K562 (cell line): Measurements from ENCODE around the gene FADS1. TPM values are rescaled to one million over a fixed set of nuclear protein-coding genes. Genes with fewer than 3 reads are reported as not detected.

Experiments used
- ATAC-seq: fragments of 200-7000 bp; cut with Tn5 transposase; 3 replicates; pipeline ENCODE4 v1.9.1; 2020; ENCODE audit warnings: moderate library complexity
- BruUV-seq: library from RNA; stranded (reverse); fragments of 400-500 nt; replicated peaks from 2 replicates; lab custom pipeline; 2021; lab: Mats Ljungman, UMichigan
- CTCF ChIA-PET: fragments of 300-600 bp; formaldehyde crosslinking; extraction: SDS; loops from one replicate; lab custom pipeline; 2021; ENCODE audit warnings: low intra/inter-chr PET ratio; lab: Yijun Ruan, JAX
- POLR2A ChIA-PET: fragments of 300-600, 350-650 bp; sonication (Branson Sonifier 250); formaldehyde crosslinking; extraction: SDS; loops from one replicate; lab custom pipeline; 2021; ENCODE audit warnings: antibody characterized with exemption, inconsistent platforms; lab: Yijun Ruan, JAX
- DNase-seq, 4 experiments: peaks; one replicate each; pipeline versions ENCODE4 v3.0.0 to v3.0.0-alpha.2; 2011 to 2018; ENCODE audit warnings: low spot score in 3 of 4, mixed read lengths in 3 of 4; ENCODE audit errors: extremely low read depth in 1 of 4
- FAIRE-seq: peaks from 2 replicates; lab custom pipeline; 2011; peaks lifted over from hg19 to GRCh38; lab: Jason Lieb, UNC
- H2AFZ ChIP-seq: 2 replicates; pipeline ENCODE4 v1.6.0; 2011; ENCODE audit warnings: low read depth, low read length, control low read depth, inconsistent platforms
- H3K27ac ChIP-seq: fragments of 200-600 bp; 3 replicates; pipeline ENCODE4 v1.8.0; 2011; ENCODE audit warnings: low read depth, mild to moderate bottlenecking, control low read depth, inconsistent platforms, low read length, moderate library complexity, mixed read lengths; ENCODE audit errors: extremely low read depth
- H3K27me3 ChIP-seq, 2 experiments: fragments of 300-600 bp in 1 of 2; 2 replicates in 1 of 2; 3 replicates in 1 of 2; pipeline versions ENCODE4 v1.6.0 to v1.8.0; 2011; ENCODE audit warnings: inconsistent platforms in 2 of 2, low read length in 2 of 2, mild to moderate bottlenecking in 1 of 2, mixed read lengths in 1 of 2, moderate library complexity in 1 of 2; ENCODE audit not compliant: control insufficient read depth in 2 of 2, insufficient read depth in 2 of 2
- H3K36me3 ChIP-seq: fragments of 300-600 bp; 3 replicates; pipeline ENCODE4 v1.8.0; 2011; ENCODE audit warnings: mild to moderate bottlenecking, low read length, inconsistent platforms; ENCODE audit not compliant: control insufficient read depth, insufficient read depth
- H3K4me1 ChIP-seq, 2 experiments: fragments of 200-600 bp in 1 of 2; replicated peaks in 1 of 2; 2 replicates in 1 of 2; 3 replicates in 1 of 2; pipeline versions ENCODE4 v1.5.1 to v1.8.0; 2011; ENCODE audit warnings: inconsistent platforms in 2 of 2, low read length in 2 of 2, mild to moderate bottlenecking in 1 of 2, mixed read lengths in 1 of 2, moderate library complexity in 1 of 2; ENCODE audit not compliant: control insufficient read depth in 2 of 2, insufficient read depth in 2 of 2
- H3K4me2 ChIP-seq: 2 replicates; pipeline ENCODE4 v1.6.1; 2011; ENCODE audit warnings: low read length, control low read depth, inconsistent platforms, mixed read lengths; ENCODE audit not compliant: insufficient read depth
- H3K4me3 ChIP-seq: fragments of 200-600 bp; sonication (generic), shearing (Covaris generic); 2 replicates; pipeline ENCODE4 v1.5.1; 2016; ENCODE audit warnings: control low read depth, inconsistent platforms
- H3K79me2 ChIP-seq: fragments of 200-600 bp; 3 replicates; pipeline ENCODE4 v1.8.0; 2011; ENCODE audit warnings: low read length, inconsistent platforms; ENCODE audit not compliant: control insufficient read depth, insufficient read depth
- H3K9ac ChIP-seq, 2 experiments: 2 replicates each; pipeline versions ENCODE4 v1.6.0 to v1.6.1; 2011; ENCODE audit warnings: low read depth in 2 of 2, low read length in 2 of 2, control low read depth in 1 of 2, inconsistent platforms in 1 of 2, mild to moderate bottlenecking in 1 of 2, mixed read lengths in 1 of 2; ENCODE audit not compliant: insufficient read depth in 1 of 2
- H3K9me1 ChIP-seq: one replicate; pipeline ENCODE4 v1.6.0; 2011; ENCODE audit warnings: inconsistent platforms, mild to moderate bottlenecking, low read length, moderate library complexity; ENCODE audit not compliant: control insufficient read depth, insufficient read depth
- H3K9me3 ChIP-seq: replicated peaks from 2 replicates; pipeline ENCODE4 v1.5.1; 2011; ENCODE audit warnings: low read depth, low read length, inconsistent platforms; ENCODE audit not compliant: control insufficient read depth, insufficient read depth
- H4K20me1 ChIP-seq: replicated peaks from 2 replicates; pipeline ENCODE4 v1.6.1; 2011; ENCODE audit warnings: low read length, inconsistent platforms, mixed read lengths; ENCODE audit not compliant: control insufficient read depth, insufficient read depth
- PCBP1 ChIP-seq: fragments of 200-400 bp; formaldehyde crosslinking; IDR thresholded peaks from 2 replicates; pipeline ENCODE4 v1.6.1; 2018; ENCODE audit warnings: mild to moderate bottlenecking, low read depth, low read length; ENCODE audit not compliant: poor library complexity, severe bottlenecking
- WGBS: fragments of 100-300 bp; shearing (Covaris generic); methylation state at CpG from one replicate; pipeline ENCODE4 v1.1.6; 2016; ENCODE audit warnings: low coverage, mixed read lengths; ENCODE audit not compliant: insufficient coverage; ENCODE audit errors: missing lambda C conversion rate; 5-methylcytosine and 5-hydroxymethylcytosine counted together
- in situ Hi-C: fragments of 300-500 bp; cut with MboI; formaldehyde crosslinking; loops from 4 replicates; pipeline ENCODE4 v1.15.0; 2018; ENCODE audit warnings: inconsistent platforms, mixed read lengths
- intact Hi-C: fragments of 100-400 bp; cut with micrococcal nuclease; formaldehyde crosslinking; loops from 2 replicates; pipeline ENCODE4 v1.14.2; 2022
- polyA plus RNA-seq, 8 experiments: library from polyadenylated mRNA; depleted of rRNA in 4 of 8; stranded (reverse) in 5 of 8; unstranded in 3 of 8; fragments of >200 nt; fragmentation: Nextera tagmentation in 2 of 8; fragmentation: Illumina TruSeq in 1 of 8; extraction: Ambion mirVana in 2 of 8; extraction: Trizol in 1 of 8; gene quantifications; 2 replicates each; pipeline versions ENCODE4 v1.2.1 to v1.2.3, GENCODE V29; 2011 to 2014; ENCODE audit warnings: inconsistent platforms in 1 of 8, missing spikeins in 1 of 8
- total RNA-seq, 7 experiments: library from RNA; depleted of rRNA in 6 of 7; stranded (reverse); fragments of >200 nt in 6 of 7; fragmentation: Illumina TruSeq in 2 of 7; extraction: Trizol in 2 of 7; gene quantifications; 2 replicates each; pipeline versions ENCODE4 v1.2.1 to v1.2.3, GENCODE V29; 2011 to 2021; ENCODE audit warnings: low replicate concordance in 1 of 7
- TF ChIP-seq, protein P1 (sequence below), 2 experiments: IDR thresholded peaks; 2 replicates each; pipeline ENCODE4 v1.6.1; 2011; ENCODE audit warnings: borderline replicate concordance in 1 of 2, control low read depth in 1 of 2, low read depth in 1 of 2, low read length in 1 of 2, mild to moderate bottlenecking in 1 of 2, mixed read lengths in 1 of 2, moderate library complexity in 1 of 2; ENCODE audit not compliant: insufficient read depth in 1 of 2, insufficient read length in 1 of 2, poor library complexity in 1 of 2, severe bottlenecking in 1 of 2; ENCODE audit errors: extremely low read depth in 1 of 2

The FADS1 gene
- total and polyA plus RNA-seq, 9 of the 15 experiments (the other 6 are each of a cell fraction or from before 2014, with no cell fraction given), result 110 to 864 (median 364) TPM

DNA sequence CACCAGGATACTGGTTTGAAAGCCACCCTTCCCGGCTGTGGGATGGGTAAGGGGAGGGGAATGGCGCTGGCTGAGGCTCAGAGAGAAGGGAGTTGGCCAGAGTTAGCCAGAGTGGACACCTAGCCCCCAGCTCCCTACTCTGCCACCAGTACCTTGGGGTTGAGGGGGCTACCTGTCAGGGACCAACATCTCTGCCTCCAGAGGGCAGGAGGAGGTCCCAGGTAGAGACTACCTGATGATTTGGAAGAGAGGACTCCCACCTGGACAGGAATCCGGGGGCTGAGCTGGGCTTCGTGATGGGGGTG lies 60.7 kb downstream of the FADS1 start:
- in situ Hi-C loops, result no loop called here

More for the DNA sequence above, 60.7 kb downstream of the FADS1 start:
- Histone ChIP-seq H3K36me3 (no peaks in the 10 kb centered on the region), H3K27ac (peak overlapping the region; percentile 66; the same call in 1 of the 3 replicates), H3K9me3 (no peaks in the 10 kb centered on the region), H3K27me3 (no peaks in the 10 kb centered on the region), H3K79me2 (peaks cover 53% of the 10 kb centered on the region), H4K20me1 (no peaks in the 10 kb centered on the region), H2AFZ (no peak overlapping the region), H3K9me1 (no peaks in the 10 kb centered on the region), H3K4me1 (peaks cover 50 to 80% of the 10 kb centered on the region in 2 experiments), H3K4me3 (no peak overlapping the region), H3K9ac (peak overlapping the region in 1 of 2 experiments; percentile 78; a peak in 3 of 4 replicates), H3K4me2 (no peak overlapping the region)
- ATAC-seq, result no peak
- FAIRE-seq, result no peak
- 53% methylated on average over 4 of the region's 4 CpGs for WGBS
- POLR2A ChIA-PET, result interaction anchor here (0.5 to 1.0 kb wide), 2 partner anchors 8 to 9 kb away, joined by 3 to 6 read pairs; no protein-coding TSS in a partner anchor
- no peak for DNase-seq
- no TSS peak for BruUV-seq
- no peak for TF ChIP-seq PCBP1
- TF ChIP-seq, protein P1, sequence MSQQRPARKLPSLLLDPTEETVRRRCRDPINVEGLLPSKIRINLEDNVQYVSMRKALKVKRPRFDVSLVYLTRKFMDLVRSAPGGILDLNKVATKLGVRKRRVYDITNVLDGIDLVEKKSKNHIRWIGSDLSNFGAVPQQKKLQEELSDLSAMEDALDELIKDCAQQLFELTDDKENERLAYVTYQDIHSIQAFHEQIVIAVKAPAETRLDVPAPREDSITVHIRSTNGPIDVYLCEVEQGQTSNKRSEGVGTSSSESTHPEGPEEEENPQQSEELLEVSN (IDR thresholded peaks at IDR 0.05; ENCODE audit: borderline replicate concordance in 1 of 2, extremely low read depth in 1 of 2, insufficient read depth in 1 of 2, insufficient read length in 1 of 2, low read depth in 1 of 2, low read length in 1 of 2, poor library complexity in 1 of 2, severe bottlenecking in 1 of 2), result peak in 1 of 2 experiments; percentile 10
- CTCF ChIA-PET, result no interaction called here
- intact Hi-C loops, result no loop called here
